Endodermal cell (in vitro differentiated cells): ENCODE data around the gene CASP6. TPM values are rescaled to one million over a fixed set of nuclear protein-coding genes. Genes with fewer than 3 reads are reported as not detected.

ENCODE experiments used
- DNase-seq: peaks from one replicate; pipeline ENCODE4 v3.0.0-alpha.2; 2017
- H3K27ac ChIP-seq: 2 replicates; pipeline ENCODE4 v1.5.1; 2013; ENCODE audit warnings: mild to moderate bottlenecking, low read depth, low read length, moderate library complexity
- H3K27me3 ChIP-seq: 2 replicates; pipeline ENCODE4 v1.6.1; 2013; ENCODE audit warnings: mild to moderate bottlenecking, low read length, moderate library complexity; ENCODE audit not compliant: insufficient read depth, control insufficient read depth, poor library complexity, severe bottlenecking
- H3K36me3 ChIP-seq: 2 replicates; pipeline ENCODE4 v1.7.0; 2013; ENCODE audit warnings: mild to moderate bottlenecking, low read length, moderate library complexity; ENCODE audit not compliant: control insufficient read depth, insufficient read depth
- H3K4me1 ChIP-seq: one replicate; pipeline ENCODE4 v1.7.0; 2013; ENCODE audit warnings: low read length; ENCODE audit not compliant: control insufficient read depth, insufficient read depth
- H3K4me3 ChIP-seq: 2 replicates; pipeline ENCODE4 v1.5.1; 2013; ENCODE audit warnings: mild to moderate bottlenecking, low read length, moderate library complexity
- H3K9ac ChIP-seq: 2 replicates; pipeline ENCODE4 v1.6.1; 2013; ENCODE audit warnings: mild to moderate bottlenecking, low read length, moderate library complexity; ENCODE audit not compliant: poor library complexity, severe bottlenecking; ENCODE audit errors: extremely low read depth
- H3K9me3 ChIP-seq: 2 replicates; pipeline ENCODE4 v1.6.1; 2013; ENCODE audit warnings: mild to moderate bottlenecking, low read length, moderate library complexity; ENCODE audit not compliant: control insufficient read depth
- H3K27ac Mint-ChIP-seq: 2 replicates; pipeline ENCODE4 v1.8.0; 2020; ENCODE audit warnings: mixed read lengths
- H3K27me3 Mint-ChIP-seq: 2 replicates; pipeline ENCODE4 v1.8.0; 2021; ENCODE audit warnings: mild to moderate bottlenecking, mixed read lengths; ENCODE audit not compliant: insufficient read depth
- H3K36me3 Mint-ChIP-seq: 2 replicates; pipeline ENCODE4 v1.8.0; 2020; ENCODE audit warnings: low read depth, mixed read lengths
- H3K4me1 Mint-ChIP-seq: 2 replicates; pipeline ENCODE4 v1.8.0; 2020; ENCODE audit warnings: mixed read lengths
- H3K4me3 Mint-ChIP-seq: 2 replicates; pipeline ENCODE4 v1.8.0; 2020; ENCODE audit warnings: mild to moderate bottlenecking, moderate library complexity, mixed read lengths
- H3K9me3 Mint-ChIP-seq: 2 replicates; pipeline ENCODE4 v1.8.0; 2020; ENCODE audit warnings: mild to moderate bottlenecking, mixed read lengths
- CTCF ChIP-seq: fragments of 200-600 bp; sonication (generic); conservative IDR thresholded peaks from 2 replicates; pipeline ENCODE4 v1.5.0; 2021; ENCODE audit warnings: antibody characterized with exemption, mild to moderate bottlenecking
- WGBS, 2 experiments: methylation state at CpG; one replicate each; pipeline versions ENCODE4 v1.1.5 to v1.1.7; 2013; ENCODE audit warnings: missing lambda C conversion rate in 2 of 2, mixed read lengths in 1 of 2; ENCODE audit not compliant: insufficient coverage in 1 of 2, insufficient read length in 1 of 2; 5-methylcytosine and 5-hydroxymethylcytosine counted together
- total RNA-seq, 2 donors: library from RNA; stranded (reverse); fragmentation: NEBNext Ultra II Directional in 1 of 2; extraction: Animal tissue kit (Norgen Biotek cat#: 25700) in 1 of 2; gene quantifications; 2 replicates in 1 of 2; 3 replicates in 1 of 2; pipeline ENCODE4 v1.2.1, GENCODE V29; 2021

CASP6 gene
- total RNA-seq, 2 donors from 2014 or later, result 20.9 to 21.8 TPM

GRCh38 chr4:109738104-109738872 lies 35.0 kb upstream of the CASP6 start:
- TF ChIP-seq CTCF, result no peak

GRCh38 chr4:109735566-109736365 lies 32.5 kb upstream of the CASP6 start:
- Histone ChIP-seq H3K4me3 (no peak overlapping the region), H3K9ac (no peak overlapping the region), H3K27ac (no peak overlapping the region), H3K4me1 (no peaks in the 10 kb centered on the region), H3K36me3 (no peaks in the 10 kb centered on the region), H3K9me3 (no peaks in the 10 kb centered on the region), H3K27me3 (no peaks in the 10 kb centered on the region)
- Mint-ChIP-seq H3K27me3 (no peaks in the 10 kb centered on the region), H3K4me3 (no peak overlapping the region), H3K9me3 (no peaks in the 10 kb centered on the region), H3K36me3 (no peaks in the 10 kb centered on the region), H3K27ac (no peak overlapping the region), H3K4me1 (no peaks in the 10 kb centered on the region)
- 88 to 91% methylated on average over 3 to 7 of the region's 7 CpGs for WGBS, 2 experiments
- DNase-seq, result no peak
- no peak for TF ChIP-seq CTCF

More at GRCh38 chr4:109738104-109738872, 35.0 kb upstream of the CASP6 start:
- WGBS, 2 experiments, result 90 to 93% methylated on average over 8 to 10 of the region's 10 CpGs
- Histone ChIP-seq H3K27ac (no peak overlapping the region), H3K9ac (no peak overlapping the region), H3K4me1 (no peaks in the 10 kb centered on the region), H3K27me3 (no peaks in the 10 kb centered on the region), H3K36me3 (no peaks in the 10 kb centered on the region), H3K9me3 (no peaks in the 10 kb centered on the region), H3K4me3 (no peak overlapping the region)
- no peaks in the 10 kb centered on the region for H3K4me1 Mint-ChIP-seq
- no peaks in the 10 kb centered on the region for H3K27me3 Mint-ChIP-seq
- DNase-seq, result no peak
- no peak overlapping the region for H3K4me3 Mint-ChIP-seq
- no peaks in the 10 kb centered on the region for H3K36me3 Mint-ChIP-seq
- no peak overlapping the region for H3K27ac Mint-ChIP-seq
- H3K9me3 Mint-ChIP-seq, result no peaks in the 10 kb centered on the region

- H3K9me3 Mint-ChIP-seq, result no peaks in the 10 kb centered on the region
- no peak overlapping the region for H3K27ac ChIP-seq
- no peaks in the 10 kb centered on the region for H3K27me3 ChIP-seq
- H3K9me3 ChIP-seq, result no peaks in the 10 kb centered on the region
- H3K27ac Mint-ChIP-seq, result no peak overlapping the region
- no peak overlapping the region for H3K4me3 Mint-ChIP-seq
- no peaks in the 10 kb centered on the region for H3K36me3 ChIP-seq
- TF ChIP-seq CTCF, result no peak
- H3K4me1 ChIP-seq, result no peaks in the 10 kb centered on the region
- peaks cover 3% of the 10 kb centered on the region for H3K4me1 Mint-ChIP-seq
- no peaks in the 10 kb centered on the region for H3K27me3 Mint-ChIP-seq
- DNase-seq, result no peak
- WGBS, 2 experiments, result 93 to 94% methylated on average over 3 to 4 of the region's 5 CpGs
- no peak overlapping the region for H3K9ac ChIP-seq
- no peaks in the 10 kb centered on the region for H3K36me3 Mint-ChIP-seq
- no peak overlapping the region for H3K4me3 ChIP-seq
Measured at GRCh38 chr4:109733728-109734127, 30.5 kb upstream of the CASP6 start.
